Breast epithelium (tissue), 3 donors: Measurements from ENCODE around the gene GATM.

ENCODE experiments used
- CTCF ChIP-seq, 3 donors: fragments of 450-650 bp; IDR thresholded peaks; one replicate each; pipeline ENCODE4 v1.5.1; 2016 to 2017; ENCODE audit warnings: antibody characterized with exemption in 3 of 3, mild to moderate bottlenecking in 3 of 3, moderate library complexity in 3 of 3
- POLR2A ChIP-seq: fragments of 450-650 bp; IDR thresholded peaks from one replicate; pipeline ENCODE4 v1.6.1; 2016; ENCODE audit warnings: antibody characterized with exemption, mild to moderate bottlenecking, moderate library complexity

DNA sequence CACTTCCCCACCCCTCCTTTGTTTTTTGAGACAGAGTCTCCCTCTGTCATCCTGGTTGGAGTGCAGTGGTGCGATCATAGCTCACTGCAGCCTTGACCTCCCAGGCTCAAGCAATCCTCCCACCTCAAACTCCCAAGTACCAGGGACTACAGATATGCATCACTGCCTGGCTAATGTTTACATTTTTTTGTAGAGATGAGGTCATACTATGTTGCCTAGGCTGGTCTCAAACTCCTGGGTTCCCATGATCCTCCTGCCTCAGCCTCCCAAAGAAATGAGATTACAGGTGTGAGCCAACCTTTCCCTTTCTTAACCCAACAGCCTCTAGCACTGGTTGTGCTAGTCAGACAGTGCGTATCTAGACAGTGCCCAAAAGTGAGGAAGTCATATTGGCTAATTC lies 6.4 kb upstream of the GATM start:
- no peak for TF ChIP-seq CTCF (IDR thresholded peaks at IDR 0.05)
- no peak for TF ChIP-seq POLR2A
